ENCODE results near the gene LINC00237.

GRCh38 chr20:21117521-21117920 lies 11.4 kb upstream of the LINC00237 start:
- TF ChIP-seq CREB1 (CRISPR knock-in tag; IDR thresholded peaks at IDR 0.05; ENCODE audit: low read depth) (no peak), POLR2AphosphoS5 (IDR thresholded peaks at IDR 0.05; ENCODE audit: low read depth) (no peak), CTCF (conservative IDR thresholded peaks at IDR 0.05; ENCODE audit: low read depth in 2 of 2) (no peak), REST (IDR thresholded peaks at IDR 0.05; ENCODE audit: unreplicated experiment) (no peak), EZH2 (IDR thresholded peaks at IDR 0.05; ENCODE audit: low read depth, unreplicated experiment) (no peak), ZNF114 (CRISPR knock-in tag; IDR thresholded peaks at IDR 0.05) (no peak), NANOG (IDR thresholded peaks at IDR 0.05; ENCODE audit: borderline replicate concordance) (no peak), EZH2phosphoT487 (IDR thresholded peaks at IDR 0.05; ENCODE audit: unreplicated experiment) (no peak), JUNB (IDR thresholded peaks at IDR 0.05; ENCODE audit: unreplicated experiment) (no peak)

Measured in GM23338 (cell line).